GM21367 (cell line): ENCODE data around the gene ZNF629.
A peak's percentile ranks its signal among the peaks of the same experiment; 100 is the strongest.

Experiments
- ATAC-seq: cut with Tn5 transposase; IDR thresholded peaks from one replicate; pipeline ENCODE4 v1.9.1; 2021; ENCODE audit not compliant: unreplicated experiment

ZNF629 gene

DNA sequence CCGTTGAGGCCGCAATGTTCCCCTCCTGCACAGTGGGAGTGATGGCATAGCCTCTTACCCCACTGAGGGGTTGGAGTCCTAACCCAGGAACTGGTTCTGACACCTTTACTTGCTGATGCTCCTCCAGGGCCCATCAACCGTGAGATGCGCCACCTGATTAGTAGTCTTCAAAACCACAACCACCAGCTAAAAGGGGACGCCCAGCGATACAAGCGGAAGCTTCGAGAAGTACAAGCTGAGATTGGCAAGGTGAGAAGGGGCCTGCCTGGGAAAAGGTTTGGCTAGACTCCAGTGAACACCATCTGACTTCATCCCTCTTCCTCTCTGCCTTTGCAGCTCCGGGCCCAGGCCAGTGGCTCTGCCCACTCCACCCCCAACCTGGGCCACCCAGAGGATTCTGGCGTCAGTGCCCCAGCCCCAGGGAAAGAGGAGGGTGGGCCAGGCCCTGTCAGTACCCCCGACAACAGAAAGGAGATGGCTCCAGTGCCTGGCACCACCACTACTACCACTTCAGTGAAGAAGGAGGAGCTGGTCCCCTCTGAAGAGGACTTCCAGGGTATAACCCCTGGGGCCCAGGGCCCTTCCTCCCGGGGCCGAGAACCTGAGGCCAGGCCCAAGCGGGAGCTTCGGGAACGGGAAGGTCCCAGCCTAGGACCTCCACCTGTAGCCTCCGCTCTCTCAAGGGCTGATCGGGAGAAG lies 19.1 kb downstream of the ZNF629 start:
- no peak for ATAC-seq

DNA sequence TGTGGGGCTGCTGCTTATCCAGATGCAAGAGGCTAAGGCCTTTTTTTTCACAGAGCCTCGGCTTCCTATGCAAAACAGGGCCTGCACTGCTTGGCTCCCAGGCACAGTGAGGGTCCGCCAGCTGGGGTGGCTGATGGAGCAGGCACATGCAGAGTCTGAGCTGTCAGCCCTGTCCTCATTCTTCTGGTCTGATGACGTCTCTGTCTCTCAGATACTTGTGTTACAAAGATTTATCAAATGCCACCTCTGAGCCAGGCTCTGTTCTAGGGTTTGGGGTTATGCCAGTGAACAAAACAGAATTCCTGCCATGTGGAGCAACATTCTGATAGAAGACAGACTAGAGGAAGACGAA lies 20.1 kb downstream of the ZNF629 start:
- ATAC-seq = no peak

GRCh38 chr16:30766206-30766932 lies 20.6 kb downstream of the ZNF629 start:
- ATAC-seq = no peak

GRCh38 chr16:30764816-30765465 lies 22.1 kb downstream of the ZNF629 start:
- ATAC-seq = no peak

- no peak for ATAC-seq
Measured at GRCh38 chr16:30764086-30764485, 22.9 kb downstream of the ZNF629 start.

DNA sequence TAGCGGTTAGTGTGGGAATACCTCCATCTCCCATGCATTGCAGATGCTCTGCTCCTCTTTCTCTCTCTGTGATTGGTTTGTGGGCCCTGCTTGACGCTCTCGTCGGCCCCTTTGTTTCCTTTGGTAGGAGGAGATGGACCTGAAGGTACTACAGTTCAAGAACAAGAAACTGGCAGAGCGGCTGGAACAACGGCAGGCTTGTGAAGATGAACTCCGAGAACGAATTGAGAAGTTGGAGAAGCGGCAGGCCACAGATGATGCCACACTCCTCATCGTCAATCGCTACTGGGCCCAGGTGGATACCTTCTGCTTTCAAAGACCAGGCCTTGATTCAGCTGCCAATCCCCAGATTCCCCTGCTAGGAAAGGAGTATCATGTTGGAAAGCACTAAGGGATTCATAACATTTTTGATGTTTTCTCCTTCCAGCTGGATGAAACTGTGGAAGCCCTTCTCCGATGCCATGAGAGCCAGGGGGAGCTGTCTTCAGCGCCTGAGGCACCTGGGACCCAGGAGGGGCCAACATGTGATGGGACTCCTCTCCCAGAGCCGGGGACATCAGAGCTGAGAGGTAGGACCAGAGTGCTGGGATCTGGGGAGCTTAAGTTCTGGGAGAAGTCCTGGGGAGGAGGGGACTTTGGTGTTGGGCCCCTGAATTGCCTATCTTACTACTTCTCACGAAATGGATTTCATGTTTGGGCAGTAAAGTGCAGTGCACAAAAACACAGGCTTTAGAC lies 23.8 kb downstream of the ZNF629 start:
- no peak for ATAC-seq

- ATAC-seq = peak; percentile 75
Measured at GRCh38 chr16:30761928-30762902, 24.8 kb downstream of the ZNF629 start, which contains the start of the genes CFAP119 and RNF40. TSS of gene CFAP119 (minus strand) at chr16:30762062. CDS start at chr16:30761748, 314 bp downstream. TSS of gene RNF40 (plus strand) at chr16:30762322. CDS start at chr16:30762546, 224 bp downstream.

- ATAC-seq = no peak
Measured at GRCh38 chr16:30761427-30761927, 25.5 kb downstream of the ZNF629 start.

- no peak for ATAC-seq
Measured at GRCh38 chr16:30760577-30761426, 26.2 kb downstream of the ZNF629 start.

- ATAC-seq = no peak
Measured at GRCh38 chr16:30760001-30760559, 26.9 kb downstream of the ZNF629 start.

GRCh38 chr16:30758988-30759491 lies 28.0 kb downstream of the ZNF629 start:
- no peak for ATAC-seq

DNA sequence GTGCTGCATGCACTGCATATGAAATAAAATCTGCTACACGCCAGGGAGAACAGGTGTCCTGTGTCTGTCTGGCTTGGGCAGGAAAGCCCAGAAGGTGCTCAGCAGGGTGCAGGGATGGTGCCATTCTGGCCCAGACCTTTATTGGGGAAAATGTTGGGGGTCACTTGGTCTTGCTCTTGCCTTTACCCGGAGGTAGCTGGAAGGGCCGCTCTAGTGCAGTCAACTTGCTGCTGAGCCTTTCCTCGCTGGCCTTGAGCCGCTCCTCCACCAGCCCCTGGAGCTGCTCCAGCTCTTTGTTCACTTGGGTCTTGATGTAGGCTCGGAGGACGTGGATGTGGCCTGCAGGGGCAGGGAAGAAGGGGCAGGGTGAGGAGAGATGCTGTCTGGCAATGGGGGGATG lies 29.7 kb downstream of the ZNF629 start:
- no peak for ATAC-seq

DNA sequence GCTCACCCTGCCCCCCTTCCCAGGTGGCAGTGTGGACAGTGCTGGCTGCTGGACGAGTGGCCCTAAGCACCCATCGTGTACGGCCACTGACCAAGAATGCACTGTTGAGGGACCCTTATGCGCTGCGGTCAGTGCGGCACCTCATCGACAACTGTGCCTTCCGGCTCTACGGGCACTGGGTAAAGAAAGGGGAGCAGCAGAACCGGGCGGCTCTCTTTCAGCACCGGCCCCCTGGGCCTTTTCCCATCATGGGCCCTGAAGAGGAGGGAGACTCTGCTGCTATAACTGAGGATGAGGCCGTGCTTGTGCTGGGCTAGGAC lies 30.3 kb downstream of the ZNF629 start:
- ATAC-seq = no peak

GRCh38 chr16:30755955-30756780 lies 30.8 kb downstream of the ZNF629 start:
- no peak for ATAC-seq

DNA sequence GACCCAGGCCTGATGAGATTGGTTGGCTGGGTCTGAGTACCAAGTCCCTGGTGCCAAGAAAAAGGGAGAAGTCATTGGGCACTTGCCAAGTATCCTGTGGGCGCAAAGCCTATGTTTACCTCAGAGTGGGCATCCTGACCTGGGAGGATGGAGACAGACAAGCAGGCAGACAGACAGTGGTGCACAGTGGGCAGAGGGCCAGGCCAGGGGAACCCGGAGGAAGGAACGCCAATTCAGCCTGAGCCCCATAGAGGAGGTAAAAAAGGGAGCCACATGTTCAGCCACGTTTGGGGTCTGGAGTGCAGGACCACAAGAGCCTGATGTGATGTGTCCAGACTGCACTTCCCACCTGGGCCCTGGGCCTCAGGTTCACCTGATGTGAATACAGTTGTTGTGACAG lies 33.4 kb downstream of the ZNF629 start:
- no peak for ATAC-seq

GRCh38 chr16:30750876-30751465 lies 36.0 kb downstream of the ZNF629 start:
- ATAC-seq = no peak

DNA sequence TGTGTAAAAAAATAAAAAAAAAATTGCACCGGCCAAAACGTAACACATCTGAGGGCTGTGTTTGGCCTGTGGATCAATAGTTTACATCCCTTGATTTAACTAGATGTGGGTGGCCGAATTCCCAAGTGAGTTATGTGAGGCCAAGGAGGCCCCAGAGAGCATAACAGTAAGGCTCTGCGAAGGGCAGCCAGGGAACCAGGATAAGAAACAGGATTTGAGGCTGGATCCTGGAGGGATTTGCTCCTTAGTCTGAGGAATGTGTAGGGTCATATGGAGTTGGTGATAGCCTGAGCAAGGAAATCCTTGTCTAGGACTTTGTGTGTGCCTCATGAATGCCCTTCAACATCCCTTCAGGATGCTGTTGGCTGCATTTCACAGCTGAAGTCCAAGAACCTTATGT lies 36.8 kb downstream of the ZNF629 start:
- ATAC-seq = no peak
